DOHH2 (cell line): ENCODE measurements around the gene PATZ1.

Experiments
- H3F3A ChIP-seq: fragments of 200-600 bp; sonication (generic), shearing (Covaris generic); 2 replicates; pipeline ENCODE4 v1.6.0; 2016; ENCODE audit warnings: antibody characterized with exemption, mild to moderate bottlenecking; ENCODE audit not compliant: control insufficient read depth, insufficient read depth
- H3K27ac ChIP-seq: fragments of 200-600 bp; sonication (generic); 2 replicates; pipeline ENCODE4 v1.5.1; 2014; ENCODE audit warnings: low read depth, mild to moderate bottlenecking, low read length, moderate library complexity
- H3K27me3 ChIP-seq: fragments of 200-600 bp; sonication (generic); 2 replicates; pipeline ENCODE4 v1.6.1; 2014; ENCODE audit warnings: mild to moderate bottlenecking, low read length, mixed read lengths; ENCODE audit not compliant: control insufficient read depth
- H3K36me3 ChIP-seq: fragments of 200-600 bp; sonication (generic); 2 replicates; pipeline ENCODE4 v1.6.1; 2014; ENCODE audit warnings: mild to moderate bottlenecking, low read length, moderate library complexity, mixed read lengths; ENCODE audit not compliant: control insufficient read depth
- H3K4me1 ChIP-seq: fragments of 200-600 bp; sonication (generic); 2 replicates; pipeline ENCODE4 v1.6.1; 2014; ENCODE audit warnings: mild to moderate bottlenecking, low read length, mixed read lengths; ENCODE audit not compliant: control insufficient read depth
- H3K4me2 ChIP-seq: fragments of 200-600 bp; sonication (generic); 2 replicates; pipeline ENCODE4 v1.6.0; 2014; ENCODE audit warnings: mild to moderate bottlenecking, low read length, moderate library complexity
- H3K4me3 ChIP-seq: fragments of 200-600 bp; sonication (generic); 2 replicates; pipeline ENCODE4 v1.5.1; 2014; ENCODE audit warnings: mild to moderate bottlenecking, low read length, mixed read lengths
- H3K79me2 ChIP-seq: fragments of 200-600 bp; sonication (generic); 2 replicates; pipeline ENCODE4 v1.6.1; 2014; ENCODE audit warnings: mild to moderate bottlenecking, low read length, mixed read lengths; ENCODE audit not compliant: control insufficient read depth
- H3K9me2 ChIP-seq: fragments of 200-600 bp; sonication (generic); replicated peaks from 2 replicates; pipeline ENCODE4 v1.6.1; 2014; ENCODE audit warnings: mild to moderate bottlenecking, low read length, mixed read lengths; ENCODE audit not compliant: control insufficient read depth
- H3K9me3 ChIP-seq: fragments of 200-600 bp; sonication (generic); 2 replicates; pipeline ENCODE4 v1.6.1; 2014; ENCODE audit warnings: antibody characterized with exemption, low read length, mixed read lengths; ENCODE audit not compliant: control insufficient read depth, insufficient read depth
- H4K20me1 ChIP-seq: fragments of 200-600 bp; sonication (generic); 2 replicates; pipeline ENCODE4 v1.6.0; 2014; ENCODE audit warnings: low read depth, mild to moderate bottlenecking, antibody characterized with exemption, low read length, moderate library complexity; ENCODE audit not compliant: control insufficient read depth, insufficient read depth
- CTCF ChIP-seq: fragments of 200-600 bp; sonication (generic); IDR thresholded peaks from one replicate; pipeline ENCODE4 v1.5.1; 2014; ENCODE audit warnings: antibody characterized with exemption, mild to moderate bottlenecking, low read depth, low read length; ENCODE audit not compliant: poor library complexity, severe bottlenecking
- EZH2phosphoT487 ChIP-seq: fragments of 200-600 bp; sonication (generic); IDR thresholded peaks from 2 replicates; pipeline ENCODE4 v1.6.1; 2017; ENCODE audit warnings: borderline replicate concordance, mild to moderate bottlenecking, antibody characterized with exemption, low read length, moderate library complexity, mixed read lengths

Gene PATZ1

GRCh38 chr22:31278151-31278621 lies 68.0 kb downstream of the PATZ1 start:
- TF ChIP-seq EZH2phosphoT487: no peak
- no peak for TF ChIP-seq CTCF
- H3K36me3 ChIP-seq: peaks cover 81% of the 10 kb centered on the region
- H3K27me3 ChIP-seq: no peaks in the 10 kb centered on the region
- H3K9me3 ChIP-seq: no peaks in the 10 kb centered on the region
- no peaks in the 10 kb centered on the region for H3K4me1 ChIP-seq
- no peaks in the 10 kb centered on the region for H3K9me2 ChIP-seq
- no peaks in the 10 kb centered on the region for H4K20me1 ChIP-seq
- H3K4me2 ChIP-seq: no peak overlapping the region
- no peaks in the 10 kb centered on the region for H3K79me2 ChIP-seq
- no peak overlapping the region for H3K27ac ChIP-seq
- H3F3A ChIP-seq: 0 out of 2 replicates have a peak, but pooled peaks cover 3% of the 10 kb centered on the region
- no peak overlapping the region for H3K4me3 ChIP-seq

GRCh38 chr22:31277741-31278140 lies 68.4 kb downstream of the PATZ1 start:
- Histone ChIP-seq H3F3A (0 out of 2 replicates have a peak, but pooled peaks cover 3% of the 10 kb centered on the region), H3K4me1 (no peaks in the 10 kb centered on the region), H4K20me1 (no peaks in the 10 kb centered on the region), H3K4me3 (no peak overlapping the region), H3K27me3 (no peaks in the 10 kb centered on the region), H3K36me3 (peaks cover 81% of the 10 kb centered on the region), H3K79me2 (no peaks in the 10 kb centered on the region), H3K9me3 (no peaks in the 10 kb centered on the region), H3K4me2 (no peak overlapping the region), H3K9me2 (no peaks in the 10 kb centered on the region), H3K27ac (no peak overlapping the region)
- TF ChIP-seq EZH2phosphoT487 (no peak), CTCF (no peak)

- no peak overlapping the region for H3K4me3 ChIP-seq
- 0 out of 2 replicates have a peak, but pooled peaks cover 3% of the 10 kb centered on the region for H3F3A ChIP-seq
- H3K4me1 ChIP-seq: no peaks in the 10 kb centered on the region
- H3K27ac ChIP-seq: no peak overlapping the region
- no peaks in the 10 kb centered on the region for H3K79me2 ChIP-seq
- no peak overlapping the region for H3K4me2 ChIP-seq
- no peaks in the 10 kb centered on the region for H4K20me1 ChIP-seq
- H3K27me3 ChIP-seq: no peaks in the 10 kb centered on the region
- H3K9me2 ChIP-seq: no peaks in the 10 kb centered on the region
- no peaks in the 10 kb centered on the region for H3K9me3 ChIP-seq
- TF ChIP-seq CTCF (no peak), EZH2phosphoT487 (no peak)
- H3K36me3 ChIP-seq: peaks cover 74% of the 10 kb centered on the region
Measured at GRCh38 chr22:31276426-31277167, 69.5 kb downstream of the PATZ1 start.
